ENCODE data around the gene KCNJ16. TPM values are rescaled to one million over a fixed set of nuclear protein-coding genes. Genes with fewer than 3 reads are reported as not detected.

Gene KCNJ16
- total and polyA plus RNA-seq, 2 experiments from 2014 or later: not detected

- Histone ChIP-seq H3K79me2 (ENCODE audit: insufficient read depth) (no peaks in the 10 kb centered on the region), H3K4me2 (ENCODE audit: unreplicated experiment) (no peak overlapping the region), H3K27ac (no peak overlapping the region), H3K36me3 (ENCODE audit: low read depth) (no peaks in the 10 kb centered on the region), H3K4me1 (ENCODE audit: insufficient read depth) (no peaks in the 10 kb centered on the region), H3K4me3 (no peak overlapping the region), H3F3A (ENCODE audit: insufficient read depth) (no peaks in the 10 kb centered on the region), H3K9ac (no peak overlapping the region), H3K27me3 (replicated peaks; ENCODE audit: insufficient read depth) (no peaks in the 10 kb centered on the region), H3K9me2 (ENCODE audit: insufficient read depth) (0 out of 2 replicates have a peak, but pooled peaks cover 5% of the 10 kb centered on the region), H4K20me1 (ENCODE audit: insufficient read depth) (no peaks in the 10 kb centered on the region), H3K9me3 (ENCODE audit: low read depth) (no peaks in the 10 kb centered on the region), H2AFZ (no peak overlapping the region)
- in situ Hi-C loops (cut with MboI): no loop called here
- 54 to 58% methylated on average over 2 of the region's 2 CpGs for WGBS, 2 experiments (ENCODE audit: low coverage in 1 of 2, low lambda C conversion rate in 2 of 2, missing lambda C conversion rate in 2 of 2)
- TF ChIP-seq EZH2phosphoT487 (IDR thresholded peaks at IDR 0.05; ENCODE audit: insufficient read depth, low read depth): no peak
- TF ChIP-seq EZH2 (IDR thresholded peaks at IDR 0.05; ENCODE audit: insufficient read depth, poor library complexity, severe bottlenecking): no peak
- no peak for DNase-seq
Observed at GRCh38 chr17:70114405-70114804, 39.4 kb downstream of the KCNJ16 start.

- in situ Hi-C loops (cut with MboI): no loop called here
- H3K36me3 ChIP-seq (ENCODE audit: low read depth): no peaks in the 10 kb centered on the region
- H3K27me3 ChIP-seq (replicated peaks; ENCODE audit: insufficient read depth): no peaks in the 10 kb centered on the region
- no peak overlapping the region for H3K27ac ChIP-seq
- no peak overlapping the region for H2AFZ ChIP-seq
- 0 out of 2 replicates have a peak, but pooled peaks cover 5% of the 10 kb centered on the region for H3K9me2 ChIP-seq (ENCODE audit: insufficient read depth)
- no peaks in the 10 kb centered on the region for H3K4me1 ChIP-seq (ENCODE audit: insufficient read depth)
- H3K9me3 ChIP-seq (ENCODE audit: low read depth): no peaks in the 10 kb centered on the region
- H3K79me2 ChIP-seq (ENCODE audit: insufficient read depth): no peaks in the 10 kb centered on the region
- no peak overlapping the region for H3K4me2 ChIP-seq (ENCODE audit: unreplicated experiment)
- H3K4me3 ChIP-seq: no peak overlapping the region
- H3K9ac ChIP-seq: no peak overlapping the region
- H3F3A ChIP-seq (ENCODE audit: insufficient read depth): no peaks in the 10 kb centered on the region
- no peaks in the 10 kb centered on the region for H4K20me1 ChIP-seq (ENCODE audit: insufficient read depth)
- no peak for DNase-seq
- TF ChIP-seq EZH2phosphoT487 (IDR thresholded peaks at IDR 0.05; ENCODE audit: insufficient read depth, low read depth) (no peak), EZH2 (IDR thresholded peaks at IDR 0.05; ENCODE audit: insufficient read depth, poor library complexity, severe bottlenecking) (no peak)
Observed at GRCh38 chr17:70115126-70115525, 40.1 kb downstream of the KCNJ16 start.

GRCh38 chr17:70116919-70117318 is 41.9 kb downstream of the KCNJ16 start:
- Histone ChIP-seq H3K4me1 (ENCODE audit: insufficient read depth) (no peaks in the 10 kb centered on the region), H3K27ac (no peak overlapping the region), H3K79me2 (ENCODE audit: insufficient read depth) (no peaks in the 10 kb centered on the region), H3K9ac (no peak overlapping the region), H3K9me2 (ENCODE audit: insufficient read depth) (0 out of 2 replicates have a peak, but pooled peaks cover 5% of the 10 kb centered on the region), H3K36me3 (ENCODE audit: low read depth) (no peaks in the 10 kb centered on the region), H2AFZ (no peak overlapping the region), H4K20me1 (ENCODE audit: insufficient read depth) (no peaks in the 10 kb centered on the region), H3K27me3 (replicated peaks; ENCODE audit: insufficient read depth) (no peaks in the 10 kb centered on the region), H3K4me3 (no peak overlapping the region), H3F3A (ENCODE audit: insufficient read depth) (no peaks in the 10 kb centered on the region), H3K9me3 (ENCODE audit: low read depth) (no peaks in the 10 kb centered on the region), H3K4me2 (ENCODE audit: unreplicated experiment) (no peak overlapping the region)
- WGBS, 2 experiments (ENCODE audit: low coverage in 1 of 2, low lambda C conversion rate in 2 of 2, missing lambda C conversion rate in 2 of 2): 67 to 69% methylated on average over 3 of the region's 3 CpGs
- no peak for TF ChIP-seq EZH2 (IDR thresholded peaks at IDR 0.05; ENCODE audit: insufficient read depth, poor library complexity, severe bottlenecking)
- DNase-seq: no peak
- in situ Hi-C loops (cut with MboI): no loop called here

- no peak for DNase-seq
- no peaks in the 10 kb centered on the region for H3K27me3 ChIP-seq (replicated peaks; ENCODE audit: insufficient read depth)
- no peak for TF ChIP-seq EZH2 (IDR thresholded peaks at IDR 0.05; ENCODE audit: insufficient read depth, poor library complexity, severe bottlenecking)
- TF ChIP-seq EZH2phosphoT487 (IDR thresholded peaks at IDR 0.05; ENCODE audit: insufficient read depth, low read depth): no peak
- 78 to 83% methylated on average over 1 of the region's 1 CpG for WGBS, 2 experiments (ENCODE audit: low coverage in 1 of 2, low lambda C conversion rate in 2 of 2, missing lambda C conversion rate in 2 of 2)
- no peak overlapping the region for H3K4me2 ChIP-seq (ENCODE audit: unreplicated experiment)
- H3K79me2 ChIP-seq (ENCODE audit: insufficient read depth): no peaks in the 10 kb centered on the region
- no peak overlapping the region for H3K27ac ChIP-seq
- no peaks in the 10 kb centered on the region for H3K36me3 ChIP-seq (ENCODE audit: low read depth)
- H3K4me3 ChIP-seq: no peak overlapping the region
- H3F3A ChIP-seq (ENCODE audit: insufficient read depth): no peaks in the 10 kb centered on the region
- in situ Hi-C loops (cut with MboI): no loop called here
- no peaks in the 10 kb centered on the region for H3K9me2 ChIP-seq (ENCODE audit: insufficient read depth)
- no peaks in the 10 kb centered on the region for H3K4me1 ChIP-seq (ENCODE audit: insufficient read depth)
- no peak overlapping the region for H3K9ac ChIP-seq
- H3K9me3 ChIP-seq (ENCODE audit: low read depth): no peaks in the 10 kb centered on the region
- no peaks in the 10 kb centered on the region for H4K20me1 ChIP-seq (ENCODE audit: insufficient read depth)
- no peak overlapping the region for H2AFZ ChIP-seq
Observed at GRCh38 chr17:70119545-70119944, 44.5 kb downstream of the KCNJ16 start.

- WGBS, 2 experiments (ENCODE audit: low coverage in 1 of 2, low lambda C conversion rate in 2 of 2, missing lambda C conversion rate in 2 of 2): 53 to 62% methylated on average over 2 of the region's 2 CpGs
- Histone ChIP-seq H3K4me1 (ENCODE audit: insufficient read depth) (no peaks in the 10 kb centered on the region), H2AFZ (no peak overlapping the region), H3K27ac (no peak overlapping the region), H3K4me2 (ENCODE audit: unreplicated experiment) (peak overlapping the region; percentile 16), H3K9me2 (ENCODE audit: insufficient read depth) (no peaks in the 10 kb centered on the region), H3K4me3 (no peak overlapping the region), H3F3A (ENCODE audit: insufficient read depth) (no peaks in the 10 kb centered on the region), H3K36me3 (ENCODE audit: low read depth) (no peaks in the 10 kb centered on the region), H4K20me1 (ENCODE audit: insufficient read depth) (no peaks in the 10 kb centered on the region), H3K9ac (no peak overlapping the region), H3K9me3 (ENCODE audit: low read depth) (no peaks in the 10 kb centered on the region), H3K27me3 (replicated peaks; ENCODE audit: insufficient read depth) (no peaks in the 10 kb centered on the region), H3K79me2 (ENCODE audit: insufficient read depth) (no peaks in the 10 kb centered on the region)
- peak; percentile 43 for DNase-seq
- TF ChIP-seq EZH2 (IDR thresholded peaks at IDR 0.05; ENCODE audit: insufficient read depth, poor library complexity, severe bottlenecking): no peak
- no peak for TF ChIP-seq EZH2phosphoT487 (IDR thresholded peaks at IDR 0.05; ENCODE audit: insufficient read depth, low read depth)
- in situ Hi-C loops (cut with MboI): no loop called here
Observed at GRCh38 chr17:70119983-70120382, 45.0 kb downstream of the KCNJ16 start.
